ENCODE results near the gene DOK1. TPM values are rescaled to one million over a fixed set of nuclear protein-coding genes. Genes with fewer than 3 reads are reported as not detected.

Gene DOK1
- total and polyA plus RNA-seq, 8 donors, result 5.7 to 14.0 (median 7.5) TPM

DNA sequence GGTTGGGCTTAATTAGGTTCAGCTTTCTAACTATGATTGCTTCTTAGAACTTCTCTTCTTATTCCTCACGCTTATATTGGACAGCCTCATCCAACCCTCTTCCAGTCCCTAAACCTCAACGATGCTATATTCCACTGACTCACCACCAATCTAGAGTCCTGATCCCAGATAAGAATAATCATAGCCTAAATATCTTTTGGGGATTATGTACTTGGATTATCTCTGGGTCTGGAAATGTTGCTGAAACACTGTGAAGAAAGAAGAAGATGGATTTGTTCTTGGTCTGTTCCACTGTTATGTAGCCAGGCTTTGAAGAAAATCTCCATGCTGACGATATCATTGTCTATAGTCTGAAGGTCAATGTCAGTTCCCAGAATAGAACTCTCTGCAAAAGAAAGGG is 26.9 kb downstream of the DOK1 start:
- TF ChIP-seq, protein P1, sequence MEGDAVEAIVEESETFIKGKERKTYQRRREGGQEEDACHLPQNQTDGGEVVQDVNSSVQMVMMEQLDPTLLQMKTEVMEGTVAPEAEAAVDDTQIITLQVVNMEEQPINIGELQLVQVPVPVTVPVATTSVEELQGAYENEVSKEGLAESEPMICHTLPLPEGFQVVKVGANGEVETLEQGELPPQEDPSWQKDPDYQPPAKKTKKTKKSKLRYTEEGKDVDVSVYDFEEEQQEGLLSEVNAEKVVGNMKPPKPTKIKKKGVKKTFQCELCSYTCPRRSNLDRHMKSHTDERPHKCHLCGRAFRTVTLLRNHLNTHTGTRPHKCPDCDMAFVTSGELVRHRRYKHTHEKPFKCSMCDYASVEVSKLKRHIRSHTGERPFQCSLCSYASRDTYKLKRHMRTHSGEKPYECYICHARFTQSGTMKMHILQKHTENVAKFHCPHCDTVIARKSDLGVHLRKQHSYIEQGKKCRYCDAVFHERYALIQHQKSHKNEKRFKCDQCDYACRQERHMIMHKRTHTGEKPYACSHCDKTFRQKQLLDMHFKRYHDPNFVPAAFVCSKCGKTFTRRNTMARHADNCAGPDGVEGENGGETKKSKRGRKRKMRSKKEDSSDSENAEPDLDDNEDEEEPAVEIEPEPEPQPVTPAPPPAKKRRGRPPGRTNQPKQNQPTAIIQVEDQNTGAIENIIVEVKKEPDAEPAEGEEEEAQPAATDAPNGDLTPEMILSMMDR (IDR thresholded peaks at IDR 0.05), result no peak
- Histone ChIP-seq H3K27ac (no peak overlapping the region), H3K4me3 (no peak overlapping the region), H3K36me3 (no peaks in the 10 kb centered on the region), H3K27me3 (no peaks in the 10 kb centered on the region), H3K9me3 (no peaks in the 10 kb centered on the region), H3K4me1 (no peaks in the 10 kb centered on the region)
- intact Hi-C loops (cut with DNase I), result no loop called here
- FAIRE-seq, result no peak
- no peak for DNase-seq
- 66 to 72% methylated on average over 3 of the region's 3 CpGs for WGBS, 2 donors
- ATAC-seq, result no peak

DNA sequence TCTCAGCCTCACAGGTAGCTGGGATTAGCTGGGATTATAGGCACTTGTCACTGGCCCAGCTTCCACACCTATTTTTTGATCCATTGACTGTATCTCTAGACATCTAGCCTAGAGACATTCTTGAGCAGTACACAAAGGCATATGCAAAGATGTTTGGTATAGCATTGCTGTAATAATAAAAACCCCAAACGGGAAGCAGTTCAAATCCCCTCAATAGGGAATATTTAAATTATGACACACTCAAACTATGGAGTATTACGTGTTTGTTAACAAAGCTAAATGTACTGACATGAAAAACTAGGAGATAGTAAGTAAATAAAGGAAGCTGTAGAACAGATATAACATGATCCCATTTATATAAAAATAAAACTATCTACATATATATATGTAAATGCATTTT is 27.7 kb downstream of the DOK1 start:
- TF ChIP-seq, protein P1 (IDR thresholded peaks at IDR 0.05), result no peak
- 54 to 72% methylated on average over 2 of the region's 2 CpGs for WGBS, 2 donors
- Histone ChIP-seq H3K4me1 (no peaks in the 10 kb centered on the region), H3K9me3 (no peaks in the 10 kb centered on the region), H3K36me3 (no peaks in the 10 kb centered on the region), H3K4me3 (no peak overlapping the region), H3K27me3 (no peaks in the 10 kb centered on the region), H3K27ac (no peak overlapping the region)
- FAIRE-seq (no peak), ATAC-seq (no peak), DNase-seq (no peak)
- intact Hi-C loops (cut with DNase I), result no loop called here

GRCh38 chr2:74583504-74583903 is 29.0 kb downstream of the DOK1 start:
- H3K36me3 ChIP-seq, result no peaks in the 10 kb centered on the region
- H3K4me3 ChIP-seq, result no peak overlapping the region
- no peaks in the 10 kb centered on the region for H3K27me3 ChIP-seq
- no peaks in the 10 kb centered on the region for H3K4me1 ChIP-seq
- TF ChIP-seq, protein P1 (IDR thresholded peaks at IDR 0.05), result no peak
- FAIRE-seq (no peak), ATAC-seq (no peak), DNase-seq (no peak)
- no peaks in the 10 kb centered on the region for H3K9me3 ChIP-seq
- intact Hi-C loops (cut with DNase I), result no loop called here
- H3K27ac ChIP-seq, result no peak overlapping the region

DNA sequence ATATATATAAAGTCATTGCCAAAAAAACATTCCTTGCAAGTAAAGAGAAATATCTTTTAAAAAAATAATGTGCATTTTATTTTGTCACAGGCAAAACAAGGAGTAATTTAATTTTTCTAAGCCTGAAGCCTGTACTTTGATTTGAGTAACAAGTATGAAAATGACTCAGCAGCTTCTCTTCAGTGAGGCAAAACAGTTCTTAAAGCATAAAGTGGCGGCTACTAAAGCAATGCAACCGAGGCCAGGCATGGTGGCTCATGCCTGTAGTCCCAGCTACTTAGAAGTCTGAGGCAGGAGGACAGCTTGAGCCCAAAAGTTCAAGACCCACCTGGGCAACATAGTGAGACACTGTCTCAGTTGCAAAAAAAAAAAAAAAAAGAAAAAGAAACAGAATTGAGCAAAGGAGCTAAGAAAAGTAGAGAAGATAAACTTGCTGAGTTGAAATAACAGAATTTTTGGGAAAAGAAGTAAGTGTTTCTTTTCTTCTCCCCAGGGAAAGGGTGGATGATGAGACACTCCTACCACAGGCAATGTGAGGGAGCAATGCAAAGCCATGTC is 29.6 kb downstream of the DOK1 start:
- Histone ChIP-seq H3K36me3 (no peaks in the 10 kb centered on the region), H3K27ac (no peak overlapping the region), H3K27me3 (no peaks in the 10 kb centered on the region), H3K9me3 (no peaks in the 10 kb centered on the region), H3K4me1 (no peaks in the 10 kb centered on the region), H3K4me3 (no peak overlapping the region)
- FAIRE-seq (no peak), ATAC-seq (no peak), DNase-seq (no peak)
- TF ChIP-seq, protein P1 (IDR thresholded peaks at IDR 0.05), result no peak
- intact Hi-C loops (cut with DNase I), result no loop called here
- WGBS, 2 donors, result 40 to 60% methylated on average over 2 of the region's 2 CpGs

DNA sequence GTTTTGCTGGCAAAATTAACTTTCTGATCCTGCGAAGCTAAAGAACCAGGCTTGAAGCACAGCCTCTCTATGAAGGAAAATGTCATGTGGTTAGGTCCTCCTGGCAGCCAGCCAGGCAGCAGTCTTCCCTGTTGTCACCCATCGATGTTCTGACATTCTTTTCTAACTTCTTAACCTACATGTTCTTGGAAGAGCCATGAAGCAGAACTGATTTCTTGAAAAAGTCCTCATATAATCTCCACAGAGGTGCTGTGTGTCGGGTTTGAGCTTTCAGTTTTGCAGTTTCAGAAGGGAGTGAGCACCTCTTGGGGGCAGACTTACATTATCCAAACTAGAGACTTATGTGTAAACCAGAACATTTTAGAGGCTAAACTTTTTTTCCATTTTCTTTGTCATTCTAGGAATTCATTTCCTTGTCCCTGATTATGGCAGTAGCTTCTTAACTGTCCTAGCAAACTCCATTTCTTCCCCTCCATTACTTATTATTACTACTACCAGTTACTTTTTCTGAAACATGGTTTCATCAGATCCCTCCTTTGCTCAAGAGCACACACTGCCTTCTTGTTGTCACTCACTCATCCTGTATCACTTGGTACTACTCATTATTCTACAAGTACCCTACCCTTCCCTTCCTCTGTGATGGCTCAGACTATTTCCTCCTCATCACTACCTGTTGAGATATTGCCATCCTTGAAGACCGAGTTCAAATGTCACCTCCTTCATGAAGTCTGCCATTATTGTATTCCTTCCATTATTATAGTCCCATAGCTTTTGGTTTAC is 31.1 kb downstream of the DOK1 start:
- no peak for DNase-seq
- intact Hi-C loops (cut with DNase I), result loop anchor here in 2 of 3 donors (5.0 kb wide), 2 partner anchors 103 to 108 kb away; partner anchors contain the start of genes CCDC142 (in 1 of the 2) and TTC31 (in 1 of the 2)
- no peaks in the 10 kb centered on the region for H3K36me3 ChIP-seq

More for the DNA sequence above, 31.1 kb downstream of the DOK1 start:
- Histone ChIP-seq H3K4me1 (no peaks in the 10 kb centered on the region), H3K9me3 (no peaks in the 10 kb centered on the region), H3K27me3 (no peaks in the 10 kb centered on the region), H3K27ac (no peak overlapping the region), H3K4me3 (no peak overlapping the region)
- ATAC-seq, result no peak
- TF ChIP-seq, protein P1 (IDR thresholded peaks at IDR 0.05), result no peak
- 55 to 59% methylated on average over 4 of the region's 4 CpGs for WGBS, 2 donors
- FAIRE-seq, result no peak

Data from pancreas (tissue), 10 donors.